Liver (tissue), 9 donors: Measurements from ENCODE around the gene GHR. TPM values are rescaled to one million over a fixed set of nuclear protein-coding genes. Genes with fewer than 3 reads are reported as not detected.

Experiments
- DNase-seq: peaks from one replicate; pipeline ENCODE4 v3.0.0-alpha.2; 2017; ENCODE audit warnings: low spot score
- H3K27ac ChIP-seq, 2 donors: one replicate each; pipeline ENCODE4 v1.7.0; 2013; ENCODE audit warnings: inconsistent platforms in 2 of 2, low read length in 2 of 2, control low read depth in 1 of 2, low read depth in 1 of 2, mild to moderate bottlenecking in 1 of 2
- H3K27me3 ChIP-seq, 4 donors: one replicate each; pipeline versions ENCODE4 v1.6.1 to v1.7.0; 2013; ENCODE audit warnings: low read length in 3 of 4, inconsistent platforms in 1 of 4, mild to moderate bottlenecking in 1 of 4, moderate library complexity in 1 of 4; ENCODE audit not compliant: control insufficient read depth in 4 of 4, insufficient read depth in 4 of 4
- H3K36me3 ChIP-seq, 4 donors: one replicate each; pipeline versions ENCODE4 v1.6.1 to v1.7.0; 2013; ENCODE audit warnings: low read length in 3 of 4, mild to moderate bottlenecking in 3 of 4, low read depth in 1 of 4, moderate library complexity in 1 of 4; ENCODE audit not compliant: control insufficient read depth in 4 of 4, insufficient read depth in 3 of 4
- H3K4me1 ChIP-seq, 4 donors: one replicate each; pipeline versions ENCODE4 v1.6.1 to v1.7.0; 2013; ENCODE audit warnings: low read length in 3 of 4, mild to moderate bottlenecking in 3 of 4, moderate library complexity in 1 of 4; ENCODE audit not compliant: control insufficient read depth in 4 of 4, insufficient read depth in 4 of 4
- H3K4me3 ChIP-seq, 3 donors: one replicate each; pipeline versions ENCODE4 v1.6.1 to v1.7.0; 2013; ENCODE audit warnings: low read length in 3 of 3, control low read depth in 1 of 3, low read depth in 1 of 3, mild to moderate bottlenecking in 1 of 3
- H3K9ac ChIP-seq, 2 donors: one replicate each; pipeline ENCODE4 v1.7.0; 2013; ENCODE audit warnings: low read length in 2 of 2, mild to moderate bottlenecking in 2 of 2, moderate library complexity in 2 of 2, control low read depth in 1 of 2, low read depth in 1 of 2
- H3K9me3 ChIP-seq, 4 donors: one replicate each; pipeline versions ENCODE4 v1.6.1 to v1.7.0; 2013; ENCODE audit warnings: low read length in 3 of 4; ENCODE audit not compliant: control insufficient read depth in 4 of 4
- EGR1 ChIP-seq, 2 donors: IDR thresholded peaks; 2 replicates each; pipeline ENCODE4 v1.6.1; 2016 to 2018; ENCODE audit warnings: antibody characterized with exemption in 2 of 2, low read depth in 2 of 2
- FOXA1 ChIP-seq: IDR thresholded peaks from 2 replicates; pipeline ENCODE4 v1.6.1; 2016; ENCODE audit warnings: antibody characterized with exemption
- FOXA2 ChIP-seq: IDR thresholded peaks from 2 replicates; pipeline ENCODE4 v1.6.1; 2016; ENCODE audit warnings: antibody characterized with exemption
- GABPA ChIP-seq, 2 donors: IDR thresholded peaks in 1 of 2; conservative IDR thresholded peaks in 1 of 2; 2 replicates each; pipeline ENCODE4 v1.6.1; 2016; ENCODE audit warnings: antibody characterized with exemption in 2 of 2, mild to moderate bottlenecking in 1 of 2, moderate library complexity in 1 of 2
- HNF4A ChIP-seq, 2 donors: conservative IDR thresholded peaks; 2 replicates each; pipeline ENCODE4 v1.6.1; 2016; ENCODE audit warnings: antibody characterized with exemption in 2 of 2, mild to moderate bottlenecking in 2 of 2
- HNF4G ChIP-seq: IDR thresholded peaks from 2 replicates; pipeline ENCODE4 v1.6.1; 2016; ENCODE audit warnings: antibody characterized with exemption
- JUND ChIP-seq, 2 donors: IDR thresholded peaks; 2 replicates each; pipeline ENCODE4 v1.6.1; 2016; ENCODE audit warnings: antibody characterized with exemption in 2 of 2
- NR2F2 ChIP-seq: IDR thresholded peaks from 2 replicates; pipeline ENCODE4 v1.6.1; 2016; ENCODE audit warnings: antibody characterized with exemption
- RAD21 ChIP-seq, 2 donors: IDR thresholded peaks; 2 replicates each; pipeline ENCODE4 v1.6.1; 2016; ENCODE audit warnings: antibody characterized with exemption in 2 of 2, mild to moderate bottlenecking in 2 of 2
- REST ChIP-seq: IDR thresholded peaks from 2 replicates; pipeline ENCODE4 v1.6.1; 2016; ENCODE audit warnings: antibody characterized with exemption, mild to moderate bottlenecking
- RXRA ChIP-seq, 2 donors: IDR thresholded peaks; 2 replicates each; pipeline ENCODE4 v1.6.1; 2017 to 2018; ENCODE audit warnings: antibody characterized with exemption in 2 of 2, mild to moderate bottlenecking in 1 of 2
- SP1 ChIP-seq: IDR thresholded peaks from 2 replicates; pipeline ENCODE4 v1.6.1; 2018; ENCODE audit warnings: antibody characterized with exemption, mild to moderate bottlenecking
- TAF1 ChIP-seq: conservative IDR thresholded peaks from 2 replicates; pipeline ENCODE4 v1.6.1; 2016; ENCODE audit warnings: antibody characterized with exemption, mild to moderate bottlenecking
- YY1 ChIP-seq: IDR thresholded peaks from 2 replicates; pipeline ENCODE4 v1.6.1; 2016; ENCODE audit warnings: antibody characterized with exemption, mild to moderate bottlenecking
- polyA plus RNA-seq, 2 donors: library from polyadenylated mRNA; stranded (reverse) in 1 of 2; unstranded in 1 of 2; fragments of 200-250 nt in 1 of 2; fragments of >200 nt in 1 of 2; fragmentation: Nextera tagmentation in 1 of 2; extraction: Ambion mirVana in 1 of 2; gene quantifications; one replicate each; pipeline versions ENCODE4 v1.2.1 to v1.2.3, GENCODE V29; 2013 to 2015
- total RNA-seq, 2 donors: library from RNA; depleted of rRNA; stranded (reverse); fragments of >200 nt; gene quantifications; one replicate each; pipeline ENCODE4 v1.2.3, GENCODE V29; 2014
- TF ChIP-seq, protein P1 (sequence below): IDR thresholded peaks from 2 replicates; pipeline ENCODE4 v1.6.1; 2016; ENCODE audit warnings: antibody characterized with exemption
- TF ChIP-seq, protein P2 (sequence below): IDR thresholded peaks from 2 replicates; pipeline ENCODE4 v1.6.1; 2016; ENCODE audit warnings: antibody characterized with exemption
- TF ChIP-seq, protein P3 (sequence below): fragments of 150-350 bp; IDR thresholded peaks from 2 replicates; pipeline ENCODE4 v1.5.1; 2017; ENCODE audit warnings: improper control_type of control experiment, low read depth, low read length; ENCODE audit not compliant: missing input control
- TF ChIP-seq, protein P4 (sequence below): IDR thresholded peaks from 2 replicates; pipeline ENCODE4 v1.6.1; 2016; ENCODE audit warnings: antibody characterized with exemption
- donor health status: healthy.
- donor health status: healthy.
- donor health status: healthy.
- donor health status: healthy.
- donor health status: healthy.

The GHR gene
- total and polyA plus RNA-seq, 4 donors, result 6.6 to 104 (median 20.9) TPM

DNA sequence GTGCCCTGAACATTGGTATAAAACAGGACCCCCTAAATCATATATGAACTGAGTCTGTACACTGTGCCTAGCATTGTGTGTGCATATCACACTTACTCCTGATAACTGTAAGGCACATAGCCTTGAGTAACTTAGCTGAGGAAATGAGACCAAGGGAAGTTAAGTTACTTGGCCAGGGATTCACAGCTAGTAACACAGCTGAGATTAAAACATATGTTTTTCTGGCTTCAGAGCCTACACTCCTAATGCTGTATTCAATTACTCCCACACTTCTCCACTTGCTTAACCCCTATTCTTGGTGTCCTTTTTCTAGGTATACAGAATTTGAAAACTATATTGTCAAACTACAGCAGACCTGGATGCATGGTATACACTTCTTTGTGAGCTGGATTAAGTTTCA lies 12.8 kb downstream of the GHR start:
- peaks cover 0 to 2% (median 1%) of the 10 kb centered on the region in 4 donors for H3K36me3 ChIP-seq
- peaks cover 2 to 20% (median 5%) of the 10 kb centered on the region in 4 donors for H3K4me1 ChIP-seq
- H3K27me3 ChIP-seq, result no peaks in the 10 kb centered on the region
- no peak overlapping the region for H3K27ac ChIP-seq
- H3K9ac ChIP-seq, result no peak overlapping the region
- H3K9me3 ChIP-seq, result peaks cover 0 to 2% (median 0%) of the 10 kb centered on the region in 4 donors
- no peak for DNase-seq
- TF ChIP-seq, protein P1, sequence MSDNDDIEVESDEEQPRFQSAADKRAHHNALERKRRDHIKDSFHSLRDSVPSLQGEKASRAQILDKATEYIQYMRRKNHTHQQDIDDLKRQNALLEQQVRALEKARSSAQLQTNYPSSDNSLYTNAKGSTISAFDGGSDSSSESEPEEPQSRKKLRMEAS, result no peak
- TF ChIP-seq RXRA (IDR thresholded peaks at IDR 0.05) (no peak), NR2F2 (no peak), HNF4G (no peak), FOXA2 (no peak), SP1 (no peak), YY1 (no peak), FOXA1 (no peak), RAD21 (IDR thresholded peaks at IDR 0.05) (no peak), TAF1 (no peak), EGR1 (IDR thresholded peaks at IDR 0.05; ENCODE audit: low read depth in 2 of 2) (no peak), JUND (IDR thresholded peaks at IDR 0.05) (no peak), HNF4A (conservative IDR thresholded peaks at IDR 0.05) (no peak), REST (no peak), GABPA (IDR thresholded peaks at IDR 0.05 in 1 of 2, conservative IDR thresholded peaks at IDR 0.05 in 1 of 2) (no peak)
- TF ChIP-seq, protein P2, sequence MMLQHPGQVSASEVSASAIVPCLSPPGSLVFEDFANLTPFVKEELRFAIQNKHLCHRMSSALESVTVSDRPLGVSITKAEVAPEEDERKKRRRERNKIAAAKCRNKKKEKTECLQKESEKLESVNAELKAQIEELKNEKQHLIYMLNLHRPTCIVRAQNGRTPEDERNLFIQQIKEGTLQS, result no peak
- TF ChIP-seq, protein P3, sequence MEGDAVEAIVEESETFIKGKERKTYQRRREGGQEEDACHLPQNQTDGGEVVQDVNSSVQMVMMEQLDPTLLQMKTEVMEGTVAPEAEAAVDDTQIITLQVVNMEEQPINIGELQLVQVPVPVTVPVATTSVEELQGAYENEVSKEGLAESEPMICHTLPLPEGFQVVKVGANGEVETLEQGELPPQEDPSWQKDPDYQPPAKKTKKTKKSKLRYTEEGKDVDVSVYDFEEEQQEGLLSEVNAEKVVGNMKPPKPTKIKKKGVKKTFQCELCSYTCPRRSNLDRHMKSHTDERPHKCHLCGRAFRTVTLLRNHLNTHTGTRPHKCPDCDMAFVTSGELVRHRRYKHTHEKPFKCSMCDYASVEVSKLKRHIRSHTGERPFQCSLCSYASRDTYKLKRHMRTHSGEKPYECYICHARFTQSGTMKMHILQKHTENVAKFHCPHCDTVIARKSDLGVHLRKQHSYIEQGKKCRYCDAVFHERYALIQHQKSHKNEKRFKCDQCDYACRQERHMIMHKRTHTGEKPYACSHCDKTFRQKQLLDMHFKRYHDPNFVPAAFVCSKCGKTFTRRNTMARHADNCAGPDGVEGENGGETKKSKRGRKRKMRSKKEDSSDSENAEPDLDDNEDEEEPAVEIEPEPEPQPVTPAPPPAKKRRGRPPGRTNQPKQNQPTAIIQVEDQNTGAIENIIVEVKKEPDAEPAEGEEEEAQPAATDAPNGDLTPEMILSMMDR, result no peak
- TF ChIP-seq, protein P4, sequence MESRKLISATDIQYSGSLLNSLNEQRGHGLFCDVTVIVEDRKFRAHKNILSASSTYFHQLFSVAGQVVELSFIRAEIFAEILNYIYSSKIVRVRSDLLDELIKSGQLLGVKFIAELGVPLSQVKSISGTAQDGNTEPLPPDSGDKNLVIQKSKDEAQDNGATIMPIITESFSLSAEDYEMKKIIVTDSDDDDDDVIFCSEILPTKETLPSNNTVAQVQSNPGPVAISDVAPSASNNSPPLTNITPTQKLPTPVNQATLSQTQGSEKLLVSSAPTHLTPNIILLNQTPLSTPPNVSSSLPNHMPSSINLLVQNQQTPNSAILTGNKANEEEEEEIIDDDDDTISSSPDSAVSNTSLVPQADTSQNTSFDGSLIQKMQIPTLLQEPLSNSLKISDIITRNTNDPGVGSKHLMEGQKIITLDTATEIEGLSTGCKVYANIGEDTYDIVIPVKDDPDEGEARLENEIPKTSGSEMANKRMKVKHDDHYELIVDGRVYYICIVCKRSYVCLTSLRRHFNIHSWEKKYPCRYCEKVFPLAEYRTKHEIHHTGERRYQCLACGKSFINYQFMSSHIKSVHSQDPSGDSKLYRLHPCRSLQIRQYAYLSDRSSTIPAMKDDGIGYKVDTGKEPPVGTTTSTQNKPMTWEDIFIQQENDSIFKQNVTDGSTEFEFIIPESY, result no peak
- H3K4me3 ChIP-seq, result no peak overlapping the region
